Gastroesophageal sphincter (tissue), 3 donors: Measurements from ENCODE around the gene ACP4.

Source experiments
- CTCF ChIP-seq, 4 experiments: fragments of 200-600 bp in 2 of 4; fragments of 450-650 bp in 2 of 4; sonication (generic) in 1 of 4; IDR thresholded peaks; one replicate each; pipeline ENCODE4 v1.5.1; 2017 to 2019; ENCODE audit warnings: antibody characterized with exemption in 4 of 4, mild to moderate bottlenecking in 2 of 4, moderate library complexity in 2 of 4
- EP300 ChIP-seq: sonication (generic); formaldehyde crosslinking; IDR thresholded peaks from one replicate; pipeline ENCODE4 v1.6.1; 2017; ENCODE audit warnings: antibody characterized with exemption, mild to moderate bottlenecking

GRCh38 chr19:50795664-50796073 lies 5.5 kb downstream of the ACP4 start:
- TF ChIP-seq EP300 (no peak), CTCF (IDR thresholded peaks at IDR 0.05) (no peak)
